ENCODE results near the gene CPD.

- TF ChIP-seq JUN (CRISPR knock-in tag; IDR thresholded peaks at IDR 0.05) (no peak), CREB1 (IDR thresholded peaks at IDR 0.05) (no peak), CREB1 (CRISPR knock-in tag; IDR thresholded peaks at IDR 0.05) (no peak), PBX3 (CRISPR knock-in tag; IDR thresholded peaks at IDR 0.05; ENCODE audit: borderline replicate concordance) (no peak), ATF1 (CRISPR knock-in tag; IDR thresholded peaks at IDR 0.05) (no peak), MXI1 (IDR thresholded peaks at IDR 0.05; ENCODE audit: borderline replicate concordance, low read depth, low read length) (no peak), MEIS2 (CRISPR knock-in tag; IDR thresholded peaks at IDR 0.05) (no peak), CTCF (CRISPR knock-in tag; IDR thresholded peaks at IDR 0.05) (no peak)
Observed at GRCh38 chr17:30382345-30382744, 3.6 kb downstream of the CPD start.
